Measurements from ENCODE around the gene LRRC8B.
A peak's percentile ranks its signal among the peaks of the same experiment; 100 is the strongest.
"Not testable (repeated sequence)": the region's sequence is repeated elsewhere in the genome, so short reads cannot be mapped to it uniquely, and the experiment has no call there.

The LRRC8B gene

GRCh38 chr1:89532228-89532627, 7.6 kb downstream of the LRRC8B start:
- H3K27me3 Mint-ChIP-seq (ENCODE audit: low read depth): no peaks in the 10 kb centered on the region
- no peak overlapping the region for H3K4me3 Mint-ChIP-seq
- H3K27ac Mint-ChIP-seq: no peak overlapping the region
- H3K4me1 Mint-ChIP-seq (ENCODE audit: low read depth): peaks cover 49% of the 10 kb centered on the region
- no peaks in the 10 kb centered on the region for H3K9me3 Mint-ChIP-seq
- H3K36me3 Mint-ChIP-seq (ENCODE audit: low read depth): peaks cover 26% of the 10 kb centered on the region

GRCh38 chr1:89532866-89533265, 8.2 kb downstream of the LRRC8B start:
- H3K27ac Mint-ChIP-seq: no peak overlapping the region
- H3K4me1 Mint-ChIP-seq (ENCODE audit: low read depth): peaks cover 50% of the 10 kb centered on the region
- H3K27me3 Mint-ChIP-seq (ENCODE audit: low read depth): no peaks in the 10 kb centered on the region
- H3K9me3 Mint-ChIP-seq: no peaks in the 10 kb centered on the region
- H3K4me3 Mint-ChIP-seq: no peak overlapping the region
- H3K36me3 Mint-ChIP-seq (ENCODE audit: low read depth): peaks cover 26% of the 10 kb centered on the region

- Mint-ChIP-seq H3K9me3 (no peaks in the 10 kb centered on the region), H3K27me3 (ENCODE audit: low read depth) (no peaks in the 10 kb centered on the region), H3K4me3 (no peak overlapping the region), H3K27ac (no peak overlapping the region), H3K36me3 (ENCODE audit: low read depth) (peaks cover 29% of the 10 kb centered on the region), H3K4me1 (ENCODE audit: low read depth) (peaks cover 57% of the 10 kb centered on the region)
Measured at GRCh38 chr1:89535537-89535936, 10.9 kb downstream of the LRRC8B start.

- H3K4me1 Mint-ChIP-seq (ENCODE audit: low read depth): peaks cover 49% of the 10 kb centered on the region
- peaks cover 30% of the 10 kb centered on the region for H3K36me3 Mint-ChIP-seq (ENCODE audit: low read depth)
- no peaks in the 10 kb centered on the region for H3K9me3 Mint-ChIP-seq
- no peaks in the 10 kb centered on the region for H3K27me3 Mint-ChIP-seq (ENCODE audit: low read depth)
- no peak overlapping the region for H3K4me3 Mint-ChIP-seq
- no peak overlapping the region for H3K27ac Mint-ChIP-seq
Measured at GRCh38 chr1:89536555-89537341, 12.1 kb downstream of the LRRC8B start.

- no peaks in the 10 kb centered on the region for H3K27me3 Mint-ChIP-seq (ENCODE audit: low read depth)
- peaks cover 25% of the 10 kb centered on the region for H3K36me3 Mint-ChIP-seq (ENCODE audit: low read depth)
- peak overlapping the region; percentile 62 for H3K27ac Mint-ChIP-seq
- H3K4me3 Mint-ChIP-seq: no peak overlapping the region
- no peaks in the 10 kb centered on the region for H3K9me3 Mint-ChIP-seq
- peaks cover 44% of the 10 kb centered on the region for H3K4me1 Mint-ChIP-seq (ENCODE audit: low read depth)
Measured at GRCh38 chr1:89538361-89538760, 13.7 kb downstream of the LRRC8B start.

- Mint-ChIP-seq H3K4me1 (ENCODE audit: low read depth) (peaks cover 46% of the 10 kb centered on the region), H3K27ac (no peak overlapping the region), H3K27me3 (ENCODE audit: low read depth) (no peaks in the 10 kb centered on the region), H3K4me3 (no peak overlapping the region), H3K36me3 (ENCODE audit: low read depth) (peaks cover 24% of the 10 kb centered on the region), H3K9me3 (no peaks in the 10 kb centered on the region)
Measured at GRCh38 chr1:89539128-89539527, 14.5 kb downstream of the LRRC8B start.

GRCh38 chr1:89540406-89540970, 15.9 kb downstream of the LRRC8B start:
- Mint-ChIP-seq H3K9me3 (no peaks in the 10 kb centered on the region), H3K27me3 (ENCODE audit: low read depth) (no peaks in the 10 kb centered on the region), H3K36me3 (ENCODE audit: low read depth) (peaks cover 21% of the 10 kb centered on the region), H3K4me3 (no peak overlapping the region), H3K27ac (peak overlapping the region; percentile 62), H3K4me1 (ENCODE audit: low read depth) (peaks cover 51% of the 10 kb centered on the region)

GRCh38 chr1:89542345-89542744, 17.7 kb downstream of the LRRC8B start:
- Mint-ChIP-seq H3K9me3 (no peaks in the 10 kb centered on the region), H3K36me3 (ENCODE audit: low read depth) (peaks cover 17% of the 10 kb centered on the region), H3K27ac (peak overlapping the region; percentile 34), H3K4me1 (ENCODE audit: low read depth) (peaks cover 50% of the 10 kb centered on the region), H3K4me3 (no peak overlapping the region), H3K27me3 (ENCODE audit: low read depth) (no peaks in the 10 kb centered on the region)

GRCh38 chr1:89543632-89544031, 19.0 kb downstream of the LRRC8B start:
- not testable (repeated sequence) for H3K27ac Mint-ChIP-seq, H3K9me3 Mint-ChIP-seq
- H3K4me1 Mint-ChIP-seq (ENCODE audit: low read depth): peaks cover 47% of the 10 kb centered on the region

GRCh38 chr1:89545264-89546038, 20.8 kb downstream of the LRRC8B start:
- Mint-ChIP-seq H3K27me3 (ENCODE audit: low read depth) (no peaks in the 10 kb centered on the region), H3K36me3 (ENCODE audit: low read depth) (peaks cover 14% of the 10 kb centered on the region), H3K9me3 (no peaks in the 10 kb centered on the region), H3K4me1 (ENCODE audit: low read depth) (peaks cover 41% of the 10 kb centered on the region), H3K4me3 (peak overlapping the region; percentile 50), H3K27ac (peak overlapping the region; percentile 74)

More at GRCh38 chr1:89543632-89544031, 19.0 kb downstream of the LRRC8B start:
- not testable (repeated sequence) for H3K27me3 Mint-ChIP-seq (ENCODE audit: low read depth); H3K4me3 Mint-ChIP-seq
- H3K36me3 Mint-ChIP-seq (ENCODE audit: low read depth): peaks cover 12% of the 10 kb centered on the region

GRCh38 chr1:89546082-89546889, 21.7 kb downstream of the LRRC8B start:
- no peak overlapping the region for H3K4me3 Mint-ChIP-seq
- H3K36me3 Mint-ChIP-seq (ENCODE audit: low read depth): peaks cover 17% of the 10 kb centered on the region
- H3K27me3 Mint-ChIP-seq (ENCODE audit: low read depth): no peaks in the 10 kb centered on the region
- H3K27ac Mint-ChIP-seq: peak overlapping the region; percentile 26
- H3K9me3 Mint-ChIP-seq: no peaks in the 10 kb centered on the region
- peaks cover 40% of the 10 kb centered on the region for H3K4me1 Mint-ChIP-seq (ENCODE audit: low read depth)

GRCh38 chr1:89546934-89547562, 22.4 kb downstream of the LRRC8B start:
- Mint-ChIP-seq H3K36me3 (ENCODE audit: low read depth) (peaks cover 18% of the 10 kb centered on the region), H3K27me3 (ENCODE audit: low read depth) (no peaks in the 10 kb centered on the region), H3K4me1 (ENCODE audit: low read depth) (peaks cover 38% of the 10 kb centered on the region), H3K9me3 (no peaks in the 10 kb centered on the region), H3K4me3 (no peak overlapping the region), H3K27ac (no peak overlapping the region)

GRCh38 chr1:89547563-89548116, 23.0 kb downstream of the LRRC8B start:
- Mint-ChIP-seq H3K9me3 (no peaks in the 10 kb centered on the region), H3K36me3 (ENCODE audit: low read depth) (peaks cover 17% of the 10 kb centered on the region), H3K4me1 (ENCODE audit: low read depth) (peaks cover 42% of the 10 kb centered on the region), H3K27ac (no peak overlapping the region), H3K4me3 (no peak overlapping the region), H3K27me3 (ENCODE audit: low read depth) (no peaks in the 10 kb centered on the region)

All from T-helper 1 cell treated with Interleukin-12 subunit alpha and Interleukin-12 subunit beta and Interleukin-4 antibody, amounts not matched to agents 30 μg/mL and 1 μg/mL, for 36 hours (primary cell).